Measurements from ENCODE around the gene VIP. TPM values are rescaled to one million over a fixed set of nuclear protein-coding genes. Genes with fewer than 3 reads are reported as not detected.

Gene VIP
- total and polyA plus RNA-seq, 2 of the 4 experiments (the other 2 are of a cell fraction): not detected

DNA sequence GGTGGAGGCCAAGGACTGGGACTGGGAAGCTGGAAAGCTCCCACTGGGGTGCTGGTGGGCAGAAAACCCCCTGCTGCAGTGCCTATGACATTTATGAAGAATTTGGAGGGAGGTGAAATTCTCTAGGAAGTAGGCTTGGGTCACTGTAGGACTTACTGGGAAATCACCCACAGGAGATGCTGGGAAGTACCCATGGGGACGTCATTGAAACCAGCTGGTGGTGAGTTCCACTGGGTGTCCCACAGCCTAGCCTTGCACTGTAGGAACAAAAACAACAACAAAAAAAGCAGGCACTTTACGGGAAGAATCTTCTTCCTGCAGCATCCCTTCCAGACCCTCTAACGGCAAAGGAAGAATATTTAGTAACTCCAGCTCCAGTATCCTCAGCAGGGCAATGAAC is 26.2 kb downstream of the VIP start:
- H3K9me3 ChIP-seq (ENCODE audit: control insufficient read depth, insufficient read depth, low read length): no peaks in the 10 kb centered on the region
- no peak overlapping the region for H4K91ac ChIP-seq (ENCODE audit: insufficient read depth, low read depth, low read length)
- intact Hi-C loops (cut with micrococcal nuclease): no loop called here
- H3K79me1 ChIP-seq (ENCODE audit: low read depth in 1 of 2, low read length in 2 of 2): no peaks in the 10 kb centered on the region
- dilution Hi-C loops (cut with HindIII; ENCODE audit: low sequenced_read_pairs, unreplicated experiment): no loop called here
- ChIA-PET POLR2A (ENCODE audit: unreplicated experiment) (no interaction called here), CTCF (no interaction called here)
- H3K56ac ChIP-seq (ENCODE audit: extremely low read depth, insufficient read depth, low read length): no peak overlapping the region
- no peaks in the 10 kb centered on the region for H3K4me1 ChIP-seq (ENCODE audit: control insufficient read depth, insufficient read depth, low read length)
- H3K18ac ChIP-seq (ENCODE audit: low read depth, low read length): no peak overlapping the region
- H3K27ac ChIP-seq (ENCODE audit: insufficient read depth, low read length): no peak overlapping the region
- H2BK20ac ChIP-seq (ENCODE audit: low read depth, low read length): no peak overlapping the region
- H3K27me3 ChIP-seq (ENCODE audit: control insufficient read depth, insufficient read depth, low read length): no peaks in the 10 kb centered on the region
- H4K20me1 ChIP-seq (ENCODE audit: insufficient read depth, low read length): no peaks in the 10 kb centered on the region
- DNase-seq: no peak
- no peak for ATAC-seq (ENCODE audit: low read depth)
- no peak overlapping the region for H2BK15ac ChIP-seq (ENCODE audit: low read depth, low read length)
- H4K5ac ChIP-seq (ENCODE audit: low read depth, low read length): no peak overlapping the region
- in situ Hi-C loops (cut with MboI; ENCODE audit: low sequenced_read_pairs): no loop called here
- no TSS peak for BruUV-seq (replicated peaks)
- H3K4me3 ChIP-seq (ENCODE audit: insufficient read depth, low read depth, low read length): no peak overlapping the region
- TF ChIP-seq RFX5 (IDR thresholded peaks at IDR 0.05; ENCODE audit: low read depth, low read length) (no peak), BHLHE40 (IDR thresholded peaks at IDR 0.05; ENCODE audit: low read depth, low read length) (no peak), CEBPB (IDR thresholded peaks at IDR 0.05; ENCODE audit: low read depth, low read length) (no peak), CHD1 (IDR thresholded peaks at IDR 0.05; ENCODE audit: low read depth, low read length) (no peak), MAZ (IDR thresholded peaks at IDR 0.05; ENCODE audit: borderline replicate concordance, low read depth, low read length) (no peak), MXI1 (IDR thresholded peaks at IDR 0.05; ENCODE audit: borderline replicate concordance, low read depth, low read length) (no peak), SMC3 (IDR thresholded peaks at IDR 0.05; ENCODE audit: low read depth, low read length) (no peak), NFE2L2 (IDR thresholded peaks at IDR 0.05; ENCODE audit: low read depth, low read length) (no peak), RCOR1 (IDR thresholded peaks at IDR 0.05; ENCODE audit: insufficient replicate concordance, low read length) (no peak), POLR2A (IDR thresholded peaks at IDR 0.05; ENCODE audit: low read depth, low read length) (no peak), FOS (IDR thresholded peaks at IDR 0.05; ENCODE audit: low read depth, low read length) (no peak), MAFK (IDR thresholded peaks at IDR 0.05; ENCODE audit: low read depth, low read length) (no peak), RAD21 (IDR thresholded peaks at IDR 0.05; ENCODE audit: low read length) (no peak)
- TF ChIP-seq, protein P1, sequence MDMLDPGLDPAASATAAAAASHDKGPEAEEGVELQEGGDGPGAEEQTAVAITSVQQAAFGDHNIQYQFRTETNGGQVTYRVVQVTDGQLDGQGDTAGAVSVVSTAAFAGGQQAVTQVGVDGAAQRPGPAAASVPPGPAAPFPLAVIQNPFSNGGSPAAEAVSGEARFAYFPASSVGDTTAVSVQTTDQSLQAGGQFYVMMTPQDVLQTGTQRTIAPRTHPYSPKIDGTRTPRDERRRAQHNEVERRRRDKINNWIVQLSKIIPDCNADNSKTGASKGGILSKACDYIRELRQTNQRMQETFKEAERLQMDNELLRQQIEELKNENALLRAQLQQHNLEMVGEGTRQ (IDR thresholded peaks at IDR 0.05; ENCODE audit: low read depth, low read length): no peak
- TF ChIP-seq, protein P2, sequence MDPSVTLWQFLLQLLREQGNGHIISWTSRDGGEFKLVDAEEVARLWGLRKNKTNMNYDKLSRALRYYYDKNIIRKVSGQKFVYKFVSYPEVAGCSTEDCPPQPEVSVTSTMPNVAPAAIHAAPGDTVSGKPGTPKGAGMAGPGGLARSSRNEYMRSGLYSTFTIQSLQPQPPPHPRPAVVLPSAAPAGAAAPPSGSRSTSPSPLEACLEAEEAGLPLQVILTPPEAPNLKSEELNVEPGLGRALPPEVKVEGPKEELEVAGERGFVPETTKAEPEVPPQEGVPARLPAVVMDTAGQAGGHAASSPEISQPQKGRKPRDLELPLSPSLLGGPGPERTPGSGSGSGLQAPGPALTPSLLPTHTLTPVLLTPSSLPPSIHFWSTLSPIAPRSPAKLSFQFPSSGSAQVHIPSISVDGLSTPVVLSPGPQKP (IDR thresholded peaks at IDR 0.05; ENCODE audit: borderline replicate concordance, low read depth, low read length): no peak
- TF ChIP-seq, protein P3, sequence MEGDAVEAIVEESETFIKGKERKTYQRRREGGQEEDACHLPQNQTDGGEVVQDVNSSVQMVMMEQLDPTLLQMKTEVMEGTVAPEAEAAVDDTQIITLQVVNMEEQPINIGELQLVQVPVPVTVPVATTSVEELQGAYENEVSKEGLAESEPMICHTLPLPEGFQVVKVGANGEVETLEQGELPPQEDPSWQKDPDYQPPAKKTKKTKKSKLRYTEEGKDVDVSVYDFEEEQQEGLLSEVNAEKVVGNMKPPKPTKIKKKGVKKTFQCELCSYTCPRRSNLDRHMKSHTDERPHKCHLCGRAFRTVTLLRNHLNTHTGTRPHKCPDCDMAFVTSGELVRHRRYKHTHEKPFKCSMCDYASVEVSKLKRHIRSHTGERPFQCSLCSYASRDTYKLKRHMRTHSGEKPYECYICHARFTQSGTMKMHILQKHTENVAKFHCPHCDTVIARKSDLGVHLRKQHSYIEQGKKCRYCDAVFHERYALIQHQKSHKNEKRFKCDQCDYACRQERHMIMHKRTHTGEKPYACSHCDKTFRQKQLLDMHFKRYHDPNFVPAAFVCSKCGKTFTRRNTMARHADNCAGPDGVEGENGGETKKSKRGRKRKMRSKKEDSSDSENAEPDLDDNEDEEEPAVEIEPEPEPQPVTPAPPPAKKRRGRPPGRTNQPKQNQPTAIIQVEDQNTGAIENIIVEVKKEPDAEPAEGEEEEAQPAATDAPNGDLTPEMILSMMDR (conservative IDR thresholded peaks at IDR 0.05; ENCODE audit: low read depth, low read length): no peak
- no peak overlapping the region for H2BK120ac ChIP-seq (ENCODE audit: low read depth, low read length)
- no peak overlapping the region for H3K4ac ChIP-seq (ENCODE audit: low read depth, low read length)
- no peak overlapping the region for H3K9ac ChIP-seq (ENCODE audit: low read depth, low read length)
- H3K4me2 ChIP-seq (ENCODE audit: low read depth, low read length): no peak overlapping the region
- WGBS, 2 experiments (ENCODE audit: extremely low coverage in 2 of 2, insufficient read length in 1 of 2): no CpG with 5 or more reads among the region's 3 CpGs
- H4K8ac ChIP-seq (ENCODE audit: low read depth in 2 of 2, low read length in 2 of 2): no peak overlapping the region
- H3K9me1 ChIP-seq (ENCODE audit: insufficient read depth, low read length): no peaks in the 10 kb centered on the region; the same call in 1 of the 2 replicates
- H3K14ac ChIP-seq (replicated peaks; ENCODE audit: low read depth, low read length): no peak overlapping the region
- H2AK9ac ChIP-seq (replicated peaks; ENCODE audit: low read depth, low read length, poor library complexity): no peak overlapping the region
- no peak overlapping the region for H3K23ac ChIP-seq (ENCODE audit: low read depth, low read length)
- H2AFZ ChIP-seq (replicated peaks; ENCODE audit: low read length, poor library complexity): no peak overlapping the region
- H2AK5ac ChIP-seq (ENCODE audit: low read depth, low read length): no peak overlapping the region
- no peaks in the 10 kb centered on the region for H3K36me3 ChIP-seq (ENCODE audit: control insufficient read depth, insufficient read depth, low read length)
- no peak overlapping the region for H2BK5ac ChIP-seq (ENCODE audit: low read depth, low read length, poor library complexity, severe bottlenecking)
